HG02981 (cell line): ENCODE measurements around the gene CACNA1D.

Source experiments
- ATAC-seq: cut with Tn5 transposase; IDR thresholded peaks from one replicate; pipeline ENCODE4 v1.9.1; 2021; ENCODE audit warnings: mild to moderate bottlenecking, moderate library complexity; ENCODE audit not compliant: unreplicated experiment

CACNA1D gene

GRCh38 chr3:53817211-53817610 lies 322.8 kb downstream of the CACNA1D start:
- ATAC-seq = no peak

- ATAC-seq = no peak
Observed at GRCh38 chr3:53817809-53818208, 323.4 kb downstream of the CACNA1D start.

DNA sequence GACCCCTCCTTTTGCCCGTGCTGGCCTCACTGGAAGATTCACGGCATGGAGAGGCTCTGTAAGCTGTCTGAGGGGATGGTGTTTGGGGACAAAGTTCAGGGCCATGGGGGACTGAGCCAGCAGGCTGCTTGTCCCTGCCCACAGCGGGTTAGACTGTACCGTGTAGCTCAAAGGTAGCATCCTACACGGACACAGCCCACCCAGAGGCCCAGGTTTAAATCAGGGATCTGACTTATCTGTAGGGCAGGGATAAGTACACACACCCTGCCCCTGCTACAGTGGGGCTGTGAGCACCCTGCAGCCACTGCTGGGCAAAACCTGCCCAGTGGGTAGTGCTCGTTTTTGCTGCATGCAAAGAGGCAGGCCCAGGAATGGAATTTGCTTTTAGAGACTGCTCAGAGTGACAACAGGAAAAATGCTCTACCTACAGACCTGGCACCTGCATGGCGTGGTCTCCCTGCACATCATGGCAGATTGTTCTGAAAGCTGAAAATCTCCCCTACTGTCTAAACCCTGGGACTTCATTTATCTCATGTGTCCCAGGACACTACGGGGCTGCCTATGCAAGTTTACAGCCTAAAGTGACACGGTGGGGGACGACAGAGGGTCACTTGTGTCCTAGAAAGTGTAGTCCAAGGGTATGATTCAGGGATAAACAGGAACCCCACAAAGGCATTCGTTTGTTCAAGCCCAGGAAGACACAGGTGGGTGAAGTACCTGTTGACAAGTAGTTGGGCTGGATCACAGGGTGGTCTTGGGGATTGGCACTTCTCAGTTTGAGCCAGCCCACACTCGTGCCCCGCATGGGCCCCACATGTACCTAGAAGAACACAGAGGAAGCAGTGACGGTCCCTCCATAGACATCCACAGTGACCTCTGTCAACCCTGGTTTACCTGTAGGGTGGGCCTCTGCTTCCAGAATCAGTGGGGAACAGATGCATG lies 324.1 kb downstream of the CACNA1D start:
- no peak for ATAC-seq

DNA sequence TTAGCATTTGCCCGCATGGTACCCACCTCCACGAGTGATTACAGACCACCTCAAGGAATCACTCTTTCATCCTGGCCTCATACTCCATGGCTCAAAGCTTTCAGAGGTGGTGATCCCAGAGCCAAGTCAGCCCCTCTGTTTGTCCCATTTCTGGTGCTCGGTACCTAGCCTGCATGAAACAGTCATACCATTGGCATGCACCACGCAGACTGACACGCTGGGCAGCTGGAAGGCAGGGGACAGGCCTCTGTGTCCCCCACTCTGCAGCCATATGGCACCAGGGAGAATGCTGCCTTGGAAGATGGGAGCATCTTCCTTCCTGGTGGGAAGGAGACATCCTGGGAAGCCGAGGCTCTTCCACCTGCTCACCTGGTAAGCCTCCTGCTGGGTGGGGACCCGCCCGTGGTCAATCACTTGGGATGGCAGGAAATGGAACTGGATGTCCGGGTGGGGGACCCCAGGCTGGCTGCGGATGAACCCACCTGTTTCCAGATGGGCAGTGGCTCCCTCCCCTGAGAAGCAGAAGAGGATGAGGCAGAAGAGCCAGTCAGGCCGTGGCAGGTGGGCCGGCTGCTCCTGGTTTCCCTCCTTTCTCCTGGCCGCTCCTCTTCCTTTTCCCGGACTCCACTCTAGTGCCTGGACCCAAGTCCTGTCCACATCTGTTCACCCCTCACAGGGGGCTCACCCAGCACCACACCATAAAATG lies 324.9 kb downstream of the CACNA1D start:
- ATAC-seq = no peak

DNA sequence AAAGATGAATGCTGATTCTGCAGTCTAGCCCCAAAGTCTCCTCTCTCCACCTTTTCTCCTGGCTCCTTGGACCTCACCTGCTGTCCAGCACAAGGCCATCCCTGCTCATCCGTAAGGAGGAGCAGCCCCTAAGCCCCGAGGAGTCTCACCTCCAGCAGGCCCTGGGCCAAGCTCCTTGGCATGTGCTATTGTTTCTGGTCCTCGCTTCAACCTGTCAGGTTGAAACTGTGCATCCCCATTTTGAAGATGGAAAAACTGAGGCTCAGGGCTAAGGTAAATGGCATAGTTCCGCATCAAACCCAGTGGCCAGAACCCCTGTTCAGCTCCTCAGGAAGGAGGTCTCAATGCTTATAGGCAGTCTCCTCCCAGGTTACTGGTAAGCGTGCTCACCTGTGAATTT lies 325.7 kb downstream of the CACNA1D start:
- ATAC-seq = no peak

DNA sequence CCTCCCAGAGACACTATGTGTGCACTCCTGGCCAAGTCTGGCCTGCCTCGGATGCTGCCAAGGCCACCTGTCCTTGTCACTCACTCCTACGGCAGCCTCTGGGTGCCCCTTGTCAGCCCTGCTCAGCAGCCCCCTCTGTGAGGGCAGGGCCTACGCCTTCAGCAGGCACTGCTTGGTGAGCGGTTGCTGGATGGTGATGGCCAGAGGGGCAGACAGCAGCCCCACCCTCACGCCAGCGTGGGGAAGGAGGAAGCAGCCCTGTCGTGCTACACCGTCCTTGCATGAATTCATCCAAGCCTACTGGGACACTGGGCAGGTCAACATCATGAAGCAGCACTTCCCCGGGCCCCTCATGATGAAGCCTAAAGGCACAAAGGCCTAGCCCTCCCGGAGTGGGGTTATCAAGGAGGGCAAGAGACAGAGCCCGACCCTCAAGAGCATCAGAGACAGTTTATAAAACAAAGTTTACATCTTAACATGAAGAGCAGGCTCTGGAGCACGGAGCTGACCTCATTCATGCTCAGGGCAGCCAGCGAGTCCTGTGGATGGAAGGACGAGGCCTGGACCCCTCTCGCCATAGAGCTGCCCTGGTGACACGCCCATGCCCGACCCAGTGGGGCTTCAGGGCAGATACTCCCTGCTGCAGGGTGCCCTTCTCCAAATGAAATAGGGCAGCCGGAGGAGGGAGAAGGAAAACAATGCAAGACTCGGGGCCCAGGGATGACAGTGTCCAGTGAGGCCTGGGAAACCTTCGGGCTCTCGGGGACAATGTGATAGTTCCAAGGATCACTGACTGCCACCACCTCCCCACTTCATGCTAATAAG lies 326.6 kb downstream of the CACNA1D start:
- ATAC-seq = no peak

DNA sequence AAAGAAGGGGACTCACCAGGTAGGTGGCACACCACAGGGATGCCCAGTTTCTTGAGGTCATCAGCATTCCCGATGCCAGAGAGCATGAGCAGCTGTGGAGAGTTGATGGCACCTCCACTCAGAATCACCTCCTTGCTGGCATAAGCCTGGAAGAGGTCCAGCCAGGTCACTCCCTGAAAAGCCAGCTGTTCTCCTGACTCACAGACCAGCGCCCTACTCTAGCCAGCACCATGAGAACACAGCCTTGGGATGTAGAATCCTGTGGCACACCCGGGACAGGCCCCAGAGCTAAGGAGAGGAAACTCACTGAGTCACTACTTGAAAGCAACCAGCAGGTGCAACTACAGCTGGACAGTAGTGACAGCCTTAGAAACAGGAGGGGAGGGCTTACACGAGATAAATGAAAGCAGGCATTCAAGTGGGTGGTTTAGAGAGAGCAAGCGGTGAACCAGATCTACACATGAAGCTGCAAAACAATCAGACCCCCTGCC lies 327.3 kb downstream of the CACNA1D start:
- ATAC-seq = peak; percentile 65

DNA sequence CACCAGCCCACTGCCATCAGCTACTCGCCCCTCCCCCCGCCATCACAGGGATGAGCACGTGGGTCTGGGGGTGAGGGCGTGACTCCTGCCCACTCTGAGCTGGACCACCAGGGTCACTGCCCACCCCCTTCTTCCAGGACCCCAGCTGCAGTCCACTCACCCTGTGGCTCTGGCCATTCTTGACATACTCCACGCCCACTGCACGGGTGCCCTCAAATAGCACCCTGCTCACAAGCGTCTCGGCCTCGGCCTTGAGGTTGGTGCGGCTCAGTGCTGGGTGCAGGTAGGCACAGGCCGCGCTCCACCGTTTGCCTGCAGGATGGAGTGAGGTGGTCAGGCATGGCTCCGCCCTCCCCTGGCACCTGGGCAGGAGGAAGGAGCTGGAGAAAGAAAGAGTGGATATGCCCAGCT lies 327.9 kb downstream of the CACNA1D start:
- ATAC-seq = no peak

DNA sequence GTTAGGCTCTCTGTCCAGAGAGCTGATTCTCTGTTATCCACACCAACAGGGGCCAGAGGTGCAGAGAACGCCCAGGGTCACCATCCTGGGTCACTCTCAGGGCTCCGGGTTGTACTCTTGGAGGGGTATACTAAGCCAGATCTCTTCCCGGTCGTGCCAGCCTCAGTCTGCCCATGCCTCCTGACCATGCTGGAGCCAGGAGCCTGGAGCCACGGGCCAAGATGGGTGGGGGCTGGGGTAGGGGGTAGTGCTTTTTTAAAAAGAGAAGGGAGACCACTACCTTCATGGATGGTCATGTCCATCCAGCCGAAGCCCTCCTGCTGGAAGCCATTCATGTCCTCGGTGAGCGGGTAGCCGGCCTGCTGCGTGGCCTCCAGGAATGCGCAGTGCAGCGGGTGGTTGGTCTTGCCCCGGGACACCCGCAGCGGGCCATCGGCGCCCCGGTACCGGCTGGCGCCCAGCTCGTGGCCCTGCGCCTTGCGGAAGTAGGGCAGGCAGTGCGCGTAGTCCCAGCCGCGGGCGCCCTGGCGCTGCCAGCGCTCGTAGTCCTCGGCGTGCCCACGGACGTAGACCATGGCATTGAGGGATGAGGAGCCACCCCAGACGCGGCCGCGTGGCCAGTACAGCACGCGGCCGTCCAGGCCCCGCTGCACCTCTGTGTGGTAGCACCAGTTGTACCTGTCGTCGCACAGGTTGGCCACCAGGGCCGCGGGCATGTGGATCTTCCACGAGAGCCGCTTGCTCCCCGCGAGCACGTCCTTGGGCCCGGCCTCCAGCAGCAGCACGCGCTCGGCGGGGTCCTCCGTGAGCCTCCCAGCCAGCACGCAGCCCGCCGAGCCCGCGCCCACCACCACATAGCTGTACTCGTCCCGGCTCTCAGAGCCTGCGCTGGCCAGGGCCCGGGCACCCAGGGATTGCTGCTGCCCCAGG lies 328.9 kb downstream of the CACNA1D start:
- no peak for ATAC-seq

DNA sequence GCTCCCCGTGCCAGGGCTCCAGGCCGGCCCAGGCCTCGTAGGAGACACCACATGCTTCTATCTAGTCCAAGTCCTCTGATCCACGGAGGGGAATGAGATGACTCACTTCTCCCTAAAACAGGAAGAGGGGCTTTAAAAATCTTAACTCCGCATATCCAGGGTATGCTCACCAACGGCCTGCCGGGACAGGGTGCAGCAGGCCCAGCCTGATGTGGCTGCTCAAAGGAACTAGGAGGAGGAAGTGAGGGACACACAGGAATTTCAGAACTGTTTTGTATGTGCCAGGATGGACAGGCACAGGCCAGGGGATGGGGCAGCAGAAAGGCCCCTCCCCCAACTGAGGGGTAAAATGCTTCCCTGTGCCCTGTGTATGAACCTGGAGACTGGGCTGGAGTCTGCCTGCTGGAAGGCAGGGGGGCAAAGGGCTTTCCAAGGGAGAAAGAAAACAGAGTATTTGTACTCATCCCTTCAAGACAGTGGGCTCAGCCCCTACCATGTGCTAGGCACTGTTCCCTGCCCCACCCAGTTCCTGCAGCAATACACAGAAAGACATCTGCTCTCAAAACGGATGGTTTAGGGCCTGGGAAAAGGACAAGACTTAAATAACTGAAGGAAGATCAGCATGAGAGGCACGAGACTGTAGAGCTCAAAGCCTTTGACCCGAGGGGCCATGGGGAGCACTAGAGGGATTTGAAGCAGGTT lies 329.7 kb downstream of the CACNA1D start:
- ATAC-seq = no peak

DNA sequence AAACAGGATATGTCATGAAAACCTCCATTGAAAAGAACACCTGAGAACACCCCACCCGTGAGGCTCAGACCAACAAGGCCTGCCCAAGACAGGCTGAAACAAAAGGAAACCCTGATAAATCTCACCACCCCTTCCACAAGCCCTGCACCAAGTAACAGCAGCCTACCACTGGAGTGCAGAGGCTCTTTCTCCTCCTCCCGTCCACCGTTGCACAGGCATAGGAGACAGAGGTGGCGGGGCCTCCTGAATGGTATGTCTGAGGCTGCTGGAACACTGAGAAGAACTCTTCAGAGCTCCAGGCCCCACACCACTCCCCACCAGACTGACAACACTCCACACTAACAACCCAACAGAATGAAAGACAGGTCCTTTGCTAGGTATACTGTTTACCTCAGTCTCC lies 330.4 kb downstream of the CACNA1D start:
- ATAC-seq = no peak

GRCh38 chr3:53826048-53826447 lies 331.6 kb downstream of the CACNA1D start:
- no peak for ATAC-seq

- ATAC-seq = no peak
Observed at GRCh38 chr3:53828581-53828980, 334.2 kb downstream of the CACNA1D start.

GRCh38 chr3:53829605-53830004 lies 335.2 kb downstream of the CACNA1D start:
- no peak for ATAC-seq

DNA sequence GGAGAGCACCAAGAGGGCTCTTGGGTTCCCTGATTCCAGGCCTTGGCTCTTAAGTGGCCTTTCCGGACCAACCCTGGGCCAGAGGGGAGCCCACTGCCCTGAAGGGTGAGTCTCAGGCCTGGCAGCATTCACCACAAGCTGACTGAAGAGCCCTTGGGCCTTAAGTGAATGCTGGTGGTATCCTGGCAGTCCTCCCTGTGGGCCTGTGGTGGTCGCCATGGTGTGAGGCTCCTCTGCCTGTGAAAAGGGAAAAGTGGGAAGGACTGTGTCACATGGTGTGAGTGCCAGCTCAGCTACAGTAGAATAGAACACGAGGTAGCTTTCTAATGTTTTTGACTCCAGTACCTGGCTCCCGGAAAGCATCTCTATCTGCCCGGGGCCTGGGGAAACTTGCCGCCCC lies 336.5 kb downstream of the CACNA1D start:
- no peak for ATAC-seq

DNA sequence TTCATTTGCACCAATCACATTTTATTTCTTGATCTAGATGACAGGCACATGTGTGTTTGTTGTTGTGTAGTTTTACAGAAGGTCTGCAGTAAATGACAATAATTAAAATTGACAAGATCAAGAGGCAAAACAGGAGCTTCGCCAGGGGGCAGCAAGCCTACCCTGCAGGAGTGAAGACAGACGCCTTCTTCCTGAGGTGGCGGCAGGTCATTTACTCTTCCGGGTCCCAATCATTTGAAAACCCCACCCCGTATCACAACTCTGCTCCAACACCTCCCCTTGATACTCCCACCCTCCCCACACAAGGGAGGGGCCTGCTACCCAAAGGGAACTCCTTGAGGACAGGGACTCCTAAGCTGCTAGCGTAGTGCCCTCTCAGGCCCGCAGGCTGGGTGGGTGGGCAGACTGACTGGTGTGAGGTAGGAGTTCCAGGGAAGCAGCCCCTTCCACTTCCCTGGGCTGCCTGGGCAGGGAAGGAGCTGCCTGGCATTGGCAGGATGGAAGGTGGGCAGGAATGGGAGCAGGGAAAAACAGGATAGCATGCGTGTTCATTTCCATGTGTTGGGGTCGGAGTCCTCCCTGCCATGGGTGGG lies 338.7 kb downstream of the CACNA1D start:
- ATAC-seq = no peak

- no peak for ATAC-seq
Observed at GRCh38 chr3:53833700-53834099, 339.3 kb downstream of the CACNA1D start.

DNA sequence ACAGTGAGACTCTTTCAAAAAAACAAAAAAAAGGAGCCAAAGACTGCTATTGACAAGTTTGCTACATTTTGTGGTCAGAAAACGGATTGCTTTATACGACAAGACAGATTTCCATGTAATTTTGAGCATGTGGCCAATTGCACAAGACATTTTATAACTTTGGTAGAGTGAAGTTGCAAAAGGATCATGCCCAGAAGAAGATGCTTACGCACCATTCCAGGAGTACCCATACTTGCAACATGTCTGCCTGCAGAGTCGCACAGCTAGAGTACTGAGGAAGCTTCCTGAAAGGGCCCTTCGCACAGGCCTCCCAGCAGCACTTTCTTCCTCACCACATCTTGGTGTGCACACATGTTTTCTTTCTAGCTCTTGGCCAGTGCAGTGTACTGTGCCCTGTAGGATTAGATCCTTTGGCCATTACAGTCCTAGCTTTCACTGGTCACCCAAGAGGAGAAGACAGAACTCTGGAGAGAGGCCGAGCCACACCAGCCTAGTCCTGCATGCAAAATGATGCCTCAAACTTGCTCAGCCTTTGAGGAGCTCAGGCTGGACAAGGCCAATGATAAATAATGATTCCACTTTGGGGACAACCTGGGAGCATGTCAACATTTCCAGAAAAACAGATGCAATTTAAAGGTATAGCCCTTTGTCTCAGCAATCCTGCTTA lies 340.2 kb downstream of the CACNA1D start:
- ATAC-seq = no peak
